Stimulated activated CD8-positive, alpha-beta memory T cell treated with anti-CD3 and anti-CD28 coated beads, Interleukin-4, amount 100 ng/mL, for 48 hours (primary cell): Measurements from ENCODE around the gene SEMA4F.

Experiments
- DNase-seq: peaks from one replicate; pipeline ENCODE4 v3.0.0-alpha.2; 2020

The SEMA4F gene

DNA sequence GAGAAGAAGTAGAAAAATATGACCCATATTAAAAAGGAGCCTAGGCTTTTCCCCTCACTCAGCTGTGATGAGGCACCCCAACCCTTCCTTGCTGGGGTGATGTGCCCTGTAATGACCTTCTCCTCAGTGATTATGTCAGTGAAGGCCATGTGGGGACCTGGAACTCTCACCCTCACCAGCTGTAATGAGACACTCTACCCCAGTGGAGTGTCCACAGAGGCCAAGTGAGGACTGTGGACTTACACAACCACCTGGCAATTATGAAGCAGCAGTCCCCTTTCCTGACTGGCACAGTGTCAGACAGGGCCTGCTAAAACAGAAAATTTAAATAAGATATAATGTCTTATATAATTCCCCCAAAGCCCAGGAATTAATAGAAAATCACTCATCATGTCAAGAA is 54.2 kb downstream of the SEMA4F start:
- no peak for DNase-seq

DNA sequence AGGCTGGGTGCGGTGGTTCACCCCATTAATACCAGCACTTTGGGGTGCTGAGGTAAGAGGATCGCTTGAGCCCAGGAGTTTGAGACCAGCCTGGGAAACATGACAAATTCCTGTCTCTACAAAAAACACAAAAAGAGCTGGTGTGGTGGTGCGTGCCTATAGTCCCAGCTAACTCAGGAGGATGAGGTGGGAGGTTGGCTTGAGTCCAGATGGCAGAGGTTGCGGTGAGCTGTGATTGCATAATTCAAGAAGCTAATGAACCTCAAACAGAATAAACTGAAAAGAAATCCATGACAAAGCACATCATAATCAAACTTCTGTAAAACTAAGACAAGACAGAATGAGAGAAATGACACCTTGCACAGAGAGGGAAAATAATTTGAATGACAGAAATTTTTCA is 54.8 kb downstream of the SEMA4F start:
- no peak for DNase-seq

DNA sequence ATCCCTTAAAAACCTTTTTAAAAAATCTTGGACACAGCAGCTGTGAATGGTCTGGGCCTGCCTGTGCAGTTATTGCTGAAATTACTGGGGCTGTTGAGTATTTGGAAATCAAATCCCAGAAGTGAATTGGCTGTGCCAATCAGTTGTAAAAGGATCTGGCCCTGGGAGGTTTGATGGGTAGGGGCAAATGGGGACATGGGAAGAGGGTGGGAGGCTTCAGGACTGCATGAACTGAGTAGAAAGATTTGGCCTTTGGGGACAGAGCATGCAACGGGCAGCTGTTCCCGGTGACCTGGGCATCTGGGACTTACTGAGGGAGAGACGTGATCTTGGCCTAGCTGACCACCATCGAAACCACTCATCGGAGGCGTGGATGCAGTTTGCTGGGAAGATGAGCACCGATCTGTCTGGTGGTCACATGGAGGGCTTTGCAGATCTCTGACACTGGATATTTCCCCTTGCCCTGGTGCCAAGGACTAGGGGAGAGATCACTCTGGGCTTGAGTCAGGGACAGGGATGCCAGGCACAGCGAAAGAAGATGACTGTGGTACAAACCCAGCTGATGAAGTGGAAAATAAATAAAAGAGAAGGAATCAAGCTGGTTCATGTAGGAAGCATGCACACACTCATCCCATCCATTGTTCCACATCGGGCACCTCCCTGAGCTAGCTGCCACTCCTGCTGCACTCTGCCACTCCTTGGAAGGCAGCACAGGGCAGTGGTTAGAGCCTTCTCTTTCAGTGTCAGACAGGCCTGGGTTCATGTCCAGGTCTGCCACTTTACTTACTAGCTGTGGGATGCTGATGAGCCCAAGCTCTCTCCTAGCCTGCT is 58.4 kb downstream of the SEMA4F start:
- no peak for DNase-seq

DNA sequence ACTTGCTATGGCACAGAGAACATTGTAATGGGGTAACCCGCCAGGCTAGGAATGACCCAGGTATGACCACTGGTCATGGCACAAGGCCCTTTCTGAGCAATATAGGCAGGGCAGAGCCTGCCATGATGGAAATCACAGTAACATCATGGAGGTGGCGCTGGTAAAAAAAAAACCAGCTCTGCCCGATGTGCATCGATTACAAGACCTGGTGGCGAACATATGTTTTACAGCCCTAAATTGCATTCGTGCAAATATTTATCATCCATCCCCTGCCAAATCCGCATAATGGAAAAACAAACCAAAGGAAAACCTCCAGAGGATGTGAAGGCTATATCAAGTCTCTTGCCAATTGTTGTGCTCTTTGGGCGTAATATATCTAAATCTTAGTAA is 60.6 kb downstream of the SEMA4F start:
- no peak for DNase-seq

DNA sequence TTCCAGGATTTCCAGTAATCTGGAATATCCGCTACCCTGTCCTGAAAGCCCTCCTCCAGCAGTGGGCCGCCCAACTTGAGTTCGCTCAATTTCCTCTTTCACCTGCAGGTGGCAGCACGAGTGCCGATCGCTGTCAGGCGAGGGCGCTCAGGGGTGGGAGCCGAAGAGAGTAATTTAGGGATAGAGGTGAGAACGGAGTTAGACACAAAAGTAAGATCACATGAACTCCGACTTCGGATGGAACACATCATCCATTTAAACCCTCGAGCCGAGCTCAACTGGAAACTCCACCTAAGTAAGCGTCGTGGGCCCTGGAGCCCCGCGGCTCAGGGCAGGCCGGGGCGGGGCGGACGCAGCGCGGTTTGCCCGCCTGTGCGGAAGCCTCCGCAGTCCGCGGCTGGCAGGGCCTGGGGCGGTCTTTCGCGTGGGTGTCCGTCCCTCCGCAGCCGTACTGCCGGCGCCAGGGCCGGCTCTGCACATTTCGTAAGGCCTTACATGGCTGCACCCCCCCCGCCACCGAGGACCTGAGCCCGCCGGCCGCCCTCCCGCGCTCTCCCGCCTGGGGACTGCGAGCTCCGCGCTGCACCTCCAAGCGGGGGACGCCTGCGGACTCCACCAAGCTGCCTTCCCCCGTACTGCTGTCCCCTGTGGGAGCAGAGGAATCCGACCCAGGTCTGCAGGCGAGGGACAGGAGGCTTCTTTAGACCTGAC is 61.2 kb downstream of the SEMA4F start:
- DNase-seq = peak; percentile 91

DNA sequence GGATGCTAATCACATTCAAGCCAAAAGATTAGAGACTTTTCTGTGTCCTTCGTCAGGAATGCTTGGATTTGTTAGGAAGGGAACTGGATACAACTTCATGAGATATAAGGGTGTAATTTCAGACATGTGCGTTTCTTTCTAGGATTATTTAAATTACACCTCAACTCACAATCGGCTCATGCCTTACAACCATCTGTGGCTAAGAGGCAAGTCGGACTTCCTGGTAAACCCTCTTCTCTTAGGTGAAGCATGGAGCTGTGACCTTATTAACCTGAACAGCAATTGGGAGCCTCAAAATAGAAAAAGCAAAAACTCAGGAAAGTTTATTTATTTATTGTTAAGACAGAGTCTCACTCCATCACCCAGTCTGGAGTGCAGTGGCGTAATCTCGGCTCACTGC is 61.8 kb downstream of the SEMA4F start:
- no peak for DNase-seq

DNA sequence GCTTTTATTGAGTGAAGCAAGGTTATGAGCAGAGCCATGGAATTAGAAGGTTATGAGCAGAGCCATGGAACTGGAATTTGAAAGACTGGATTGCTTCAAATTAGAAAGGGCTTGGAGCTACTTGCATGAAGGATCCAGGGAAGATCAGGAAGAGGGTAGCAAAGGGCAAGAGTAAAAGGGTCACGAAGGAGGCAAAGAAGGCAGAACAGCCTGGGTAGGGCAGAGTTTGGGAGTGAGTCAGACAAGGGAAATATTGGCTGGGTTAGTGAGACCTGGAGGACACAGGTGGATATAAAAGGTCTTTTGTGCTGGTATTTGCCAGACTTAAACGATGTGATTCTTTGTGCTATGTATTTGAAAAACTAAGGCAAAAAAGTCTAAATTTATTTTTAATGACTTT is 65.0 kb downstream of the SEMA4F start:
- DNase-seq = no peak

DNA sequence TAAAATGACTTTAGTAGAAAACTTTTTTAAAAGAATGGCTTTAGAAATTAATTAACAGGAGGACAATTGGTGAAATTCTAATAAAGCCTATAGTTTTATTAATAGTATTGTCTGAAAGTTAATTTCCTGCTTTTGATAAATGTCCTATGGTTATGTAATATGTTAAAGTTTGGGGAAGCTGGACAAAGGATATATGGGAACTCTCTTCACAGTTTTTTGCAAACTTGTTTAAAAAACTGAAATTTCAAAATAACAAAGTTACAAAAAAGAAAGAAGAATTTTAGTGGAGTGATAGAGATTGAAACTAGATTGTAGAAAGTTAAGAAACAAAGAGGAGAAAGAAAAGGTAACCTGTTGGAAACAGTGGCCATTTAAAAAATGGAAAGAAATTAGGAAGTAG is 67.3 kb downstream of the SEMA4F start:
- no peak for DNase-seq

DNA sequence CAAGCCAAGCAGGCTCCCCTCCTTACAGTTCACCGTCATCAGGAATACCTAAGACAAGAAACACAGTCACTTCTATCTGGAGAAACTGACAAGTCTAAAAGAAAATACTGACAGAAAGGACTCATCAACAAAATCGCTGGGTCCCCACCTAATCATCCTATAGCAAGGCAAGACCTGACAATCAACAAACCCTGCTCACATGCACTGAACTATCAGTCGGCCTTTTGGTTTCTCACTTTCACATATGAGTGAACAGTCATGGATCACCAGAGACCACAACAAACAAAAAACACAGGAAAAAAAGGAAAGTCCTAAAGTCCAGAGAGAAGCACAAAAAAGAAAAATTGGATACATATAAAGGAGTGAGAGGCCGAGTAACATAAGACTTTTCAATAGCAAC is 70.4 kb downstream of the SEMA4F start:
- no peak for DNase-seq

DNA sequence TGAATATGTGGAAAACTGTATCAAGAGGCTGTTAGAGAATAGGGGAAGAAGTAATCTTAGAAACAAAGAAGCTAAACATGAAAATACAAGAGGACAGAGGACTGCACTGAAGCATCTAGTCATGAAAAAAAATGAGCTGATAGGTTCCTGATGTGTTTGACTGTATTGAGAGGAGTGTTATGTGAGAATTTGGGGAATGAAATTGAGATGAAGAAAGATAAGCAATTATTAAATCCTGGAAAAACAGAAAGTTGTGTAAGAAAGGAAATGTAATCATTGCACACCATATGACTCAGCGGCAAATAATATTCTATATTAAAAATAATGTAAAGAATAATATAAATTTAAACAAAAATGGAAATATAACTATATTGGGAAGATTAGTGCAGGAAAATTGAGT is 71.2 kb downstream of the SEMA4F start:
- no peak for DNase-seq

DNA sequence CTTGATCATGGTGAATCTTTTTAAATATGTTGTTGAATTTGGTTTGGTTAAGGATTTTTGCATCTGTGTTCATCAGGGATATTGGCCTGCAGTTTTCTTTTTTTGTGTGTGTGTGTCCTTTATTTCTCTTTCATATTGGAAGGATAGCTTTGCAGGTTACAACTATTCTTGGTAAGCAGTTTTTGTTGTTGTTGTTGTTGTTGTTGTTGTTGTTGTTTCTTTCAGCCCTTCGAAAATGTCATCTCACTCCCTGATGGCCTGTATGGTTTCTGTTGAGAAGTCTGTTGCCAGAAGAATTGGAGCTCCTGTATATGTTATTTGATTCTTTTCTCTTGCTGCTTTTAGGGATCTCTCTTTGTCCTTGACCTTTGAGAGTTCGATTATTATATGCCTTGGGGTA is 74.8 kb downstream of the SEMA4F start:
- no peak for DNase-seq

DNA sequence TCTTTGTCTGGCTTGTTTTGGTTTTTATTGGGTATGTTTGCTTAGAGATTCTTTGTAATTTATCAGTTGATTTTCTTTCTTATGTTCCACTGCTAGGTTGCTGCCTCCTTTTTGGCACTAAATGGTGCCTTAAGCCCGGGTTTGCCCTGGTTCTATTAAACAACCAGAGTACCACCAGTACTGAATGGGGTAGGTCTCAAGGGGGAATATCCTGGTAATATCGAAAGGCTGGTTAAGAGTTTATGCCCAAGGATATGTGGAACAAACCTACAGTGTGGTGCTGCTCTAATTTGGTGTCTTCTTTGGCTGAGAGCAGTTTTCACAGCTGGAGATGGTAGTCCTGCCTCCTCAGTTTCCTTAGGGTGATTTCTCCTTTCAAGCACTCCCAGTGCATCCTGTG is 76.5 kb downstream of the SEMA4F start:
- DNase-seq = no peak
